ENCODE results near the gene MATN3.
A peak's percentile ranks its signal among the peaks of the same experiment; 100 is the strongest.
"Not testable (repeated sequence)": the region's sequence is repeated elsewhere in the genome, so short reads cannot be mapped to it uniquely, and the experiment has no call there.

MATN3 gene

DNA sequence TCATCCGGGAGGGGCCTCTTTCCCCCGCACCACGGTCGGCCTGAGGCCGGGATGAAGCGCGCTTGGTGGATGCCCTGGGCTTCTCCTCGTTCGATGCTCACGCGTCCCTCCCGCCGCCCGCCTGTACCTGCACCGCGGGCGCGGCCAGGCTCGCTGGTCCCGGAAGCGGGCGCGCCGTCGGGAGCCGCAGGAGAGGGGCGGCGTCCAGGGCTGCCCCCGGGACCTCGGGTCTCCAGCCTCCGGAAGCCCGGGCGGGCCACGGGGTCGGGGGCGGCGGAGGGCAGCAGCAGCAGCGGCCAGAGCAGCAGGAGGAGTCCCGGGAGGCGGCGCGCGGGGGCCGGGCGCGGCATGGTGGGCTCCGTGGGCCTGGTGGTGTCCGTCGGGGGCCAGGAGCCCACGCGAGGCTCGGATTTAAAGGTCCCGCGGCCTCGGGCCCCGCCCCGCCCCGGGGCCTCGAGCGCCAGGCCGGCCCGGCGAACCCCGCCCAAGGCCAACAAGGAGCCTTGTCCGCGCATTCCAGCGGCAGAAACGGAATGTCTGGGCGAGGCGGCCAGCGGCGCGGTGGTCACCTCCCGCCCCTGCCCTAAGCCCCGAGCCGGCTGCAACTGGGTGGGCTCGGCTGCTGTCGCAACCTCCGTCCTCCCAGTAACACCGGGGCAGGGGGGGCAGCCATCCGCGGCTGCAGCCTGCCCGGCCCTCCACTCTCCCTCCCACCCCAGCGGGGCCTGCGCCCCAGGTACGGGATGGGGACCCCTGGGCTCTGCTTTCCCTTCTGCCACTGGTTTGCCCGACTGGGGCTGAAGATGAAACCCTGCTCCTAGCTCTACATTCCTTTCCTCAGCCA lies at the start of gene MATN3:
Gene MATN3, minus strand, starts transcription at position 387 of the 844 bp plus-strand sequence. Its CDS starts 37 bp downstream, at position 350.
- no peak for DNase-seq (ENCODE audit: low read depth in 2 of 2)

DNA sequence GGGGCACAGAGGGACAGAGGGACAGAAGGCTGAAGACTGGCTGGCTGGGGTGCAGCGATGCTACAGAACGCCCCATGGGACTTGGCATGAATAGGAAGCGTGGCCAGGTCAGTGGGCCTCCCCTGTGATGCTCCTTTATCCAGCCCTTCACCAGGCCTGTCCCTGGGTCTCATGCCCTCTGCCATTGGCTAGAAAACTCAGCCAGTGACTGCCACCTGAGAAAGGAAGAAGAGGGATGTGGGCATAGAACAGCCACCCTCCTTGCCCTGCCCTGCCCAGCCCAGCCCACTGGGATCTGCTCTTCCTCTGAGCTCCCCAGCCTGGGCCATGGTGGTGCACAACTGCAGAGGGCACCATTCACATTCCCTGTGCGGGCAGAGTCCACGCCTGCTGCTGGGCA lies 49.5 kb upstream of the MATN3 start:
- no peak for DNase-seq (ENCODE audit: low read depth in 2 of 2)

GRCh38 chr2:20061476-20061875 lies 49.0 kb upstream of the MATN3 start:
- DNase-seq (ENCODE audit: low read depth in 2 of 2): no peak

GRCh38 chr2:20060106-20060505 lies 47.6 kb upstream of the MATN3 start:
- DNase-seq (ENCODE audit: low read depth in 2 of 2): no peak

DNA sequence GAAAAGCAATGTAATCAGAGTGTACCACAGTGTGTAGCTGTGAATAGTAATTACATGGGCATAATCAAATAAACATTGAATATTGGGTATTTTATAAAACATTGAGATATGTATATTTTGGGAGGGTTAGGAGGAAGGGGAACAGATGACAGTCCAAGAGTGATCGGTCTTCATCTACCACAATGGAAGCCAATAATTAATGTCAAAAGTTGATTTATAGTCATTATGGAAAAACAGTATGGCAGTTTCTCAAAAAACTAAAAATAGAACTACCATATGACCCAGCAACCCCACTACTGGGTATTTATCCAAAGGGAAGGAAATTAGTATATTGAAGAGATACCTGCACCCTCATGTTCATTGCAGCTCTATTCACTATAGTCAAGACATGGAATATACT lies 44.8 kb upstream of the MATN3 start:
- DNase-seq (ENCODE audit: low read depth in 2 of 2): no peak

DNA sequence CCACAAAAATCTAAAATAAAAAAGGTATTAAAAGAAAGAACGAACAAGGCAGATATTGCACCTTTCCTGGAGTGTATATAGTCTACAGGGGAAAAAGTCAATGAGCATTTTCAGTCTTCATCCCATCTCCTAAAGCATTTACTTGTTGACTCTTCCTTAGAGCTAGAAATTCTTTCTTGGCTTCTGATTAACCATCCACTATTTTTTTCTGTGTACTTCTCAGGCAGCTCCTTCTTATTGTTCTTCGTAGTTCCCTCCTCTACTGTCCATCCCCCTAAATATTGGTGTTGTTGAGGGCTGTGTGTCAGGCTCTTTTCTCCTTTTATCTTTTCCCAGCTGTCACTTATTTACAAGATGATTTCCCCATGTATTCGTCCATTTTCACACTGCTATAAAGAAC lies 42.5 kb upstream of the MATN3 start:
- DNase-seq (ENCODE audit: low read depth in 2 of 2): no peak

GRCh38 chr2:20054119-20054518 lies 41.7 kb upstream of the MATN3 start:
- DNase-seq (ENCODE audit: low read depth in 2 of 2): no peak

DNA sequence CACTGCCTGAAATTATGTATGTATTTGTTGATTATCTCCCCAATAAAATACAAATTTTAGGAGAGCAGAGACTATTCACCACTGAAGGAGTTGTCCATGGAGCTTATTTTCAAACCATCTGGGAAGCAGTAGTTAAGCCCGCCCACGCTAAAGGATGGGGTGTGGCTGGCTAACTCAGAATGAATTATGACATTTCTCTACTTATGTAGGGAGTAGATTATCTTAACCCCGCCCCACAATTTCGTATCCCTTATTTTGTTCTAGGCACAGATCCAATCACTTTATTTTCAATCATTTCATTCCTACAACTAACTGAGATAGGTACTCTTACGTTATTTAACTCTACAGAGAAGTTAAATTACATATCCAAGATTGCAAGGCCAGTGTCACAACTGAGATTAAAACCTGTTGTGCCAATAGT lies 40.4 kb upstream of the MATN3 start:
- DNase-seq (ENCODE audit: low read depth in 2 of 2): no peak

DNA sequence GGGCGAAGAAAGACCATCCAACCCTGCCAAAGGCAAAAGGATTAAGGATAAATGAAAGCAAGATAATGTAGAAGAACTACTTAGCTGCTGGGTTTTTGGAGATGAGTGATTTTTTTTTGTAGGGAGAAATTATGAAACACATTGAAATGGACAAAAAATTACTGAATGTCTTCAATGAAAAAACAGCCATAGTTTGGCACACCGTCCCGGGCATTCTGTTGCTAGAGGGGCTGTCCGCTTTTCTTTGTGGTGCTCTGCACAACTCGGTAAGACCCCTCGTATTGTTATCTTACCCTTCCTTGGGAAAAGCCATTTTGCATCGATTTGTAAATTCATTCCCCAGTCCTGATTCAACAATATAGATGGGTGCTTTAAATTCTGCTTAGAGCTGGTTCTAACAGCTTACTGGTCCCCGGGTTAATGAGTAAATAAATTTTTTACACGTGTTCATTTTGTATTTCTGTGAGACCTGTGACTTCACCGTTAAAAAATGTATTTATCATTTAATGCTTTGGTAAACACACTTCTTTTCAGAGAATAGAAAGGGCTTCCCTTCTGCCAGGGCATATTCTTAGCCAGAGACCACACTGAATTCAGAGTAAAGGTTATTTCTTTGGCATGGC lies 39.9 kb upstream of the MATN3 start:
- DNase-seq (ENCODE audit: low read depth in 2 of 2): no peak

- peak; percentile 92 to 93 for DNase-seq (ENCODE audit: low read depth in 2 of 2)
Observed at GRCh38 chr2:20051532-20052228, 39.2 kb upstream of the MATN3 start, which contains the start of gene LAPTM4A. TSS of gene LAPTM4A (minus strand) at chr2:20051628. CDS start at chr2:20051520, 108 bp downstream.

GRCh38 chr2:20050646-20051531 lies 38.4 kb upstream of the MATN3 start:
- DNase-seq (ENCODE audit: low read depth in 2 of 2): no peak

- no peak for DNase-seq (ENCODE audit: low read depth in 2 of 2)
Observed at GRCh38 chr2:20050104-20050645, 37.7 kb upstream of the MATN3 start.

GRCh38 chr2:20049637-20050036 lies 37.2 kb upstream of the MATN3 start:
- no peak for DNase-seq (ENCODE audit: low read depth in 2 of 2)

DNA sequence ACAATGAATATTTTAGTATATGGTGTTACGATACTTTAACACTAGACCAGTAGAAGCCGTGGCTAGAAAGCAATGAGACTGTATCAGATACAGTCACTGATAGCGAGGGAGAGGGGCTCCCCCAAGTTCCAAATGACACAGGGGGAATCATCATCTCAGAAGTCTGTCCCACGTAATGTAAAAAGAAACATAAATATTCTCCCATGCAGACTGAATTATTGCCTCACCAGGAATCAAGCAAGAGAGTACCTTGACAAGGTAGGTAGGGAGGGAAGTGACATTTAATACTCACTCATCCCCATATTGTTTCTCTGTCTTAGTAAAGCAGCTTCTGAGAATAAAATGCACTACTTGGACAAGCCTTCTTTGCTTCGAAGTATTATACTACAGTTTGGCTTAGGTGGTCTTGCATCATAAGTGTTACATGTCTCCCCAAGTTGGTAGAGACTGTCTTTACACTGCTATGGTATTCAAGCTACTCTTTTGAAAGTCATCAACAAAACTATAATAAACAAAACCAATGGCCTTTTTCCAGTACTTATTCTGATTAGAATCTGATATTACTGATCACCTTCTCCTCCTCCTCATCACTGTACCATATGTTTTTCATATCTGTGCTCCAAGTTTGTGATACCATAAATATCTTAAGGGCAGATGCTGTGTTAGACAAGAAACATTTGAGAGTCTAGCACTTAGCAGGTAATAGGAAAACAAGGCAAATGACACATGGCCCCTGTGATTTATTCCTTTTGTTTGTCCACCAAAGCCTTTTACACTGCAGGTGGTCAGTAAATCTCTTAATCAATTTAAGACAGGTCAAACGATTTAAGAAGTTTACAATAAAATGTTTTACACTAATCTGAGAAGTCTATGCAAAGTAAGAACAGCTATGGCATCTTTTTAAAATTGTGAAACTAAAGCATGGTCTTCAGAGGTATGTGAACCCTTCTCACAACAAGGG lies 36.3 kb upstream of the MATN3 start:
- DNase-seq (ENCODE audit: low read depth in 2 of 2): no peak

DNA sequence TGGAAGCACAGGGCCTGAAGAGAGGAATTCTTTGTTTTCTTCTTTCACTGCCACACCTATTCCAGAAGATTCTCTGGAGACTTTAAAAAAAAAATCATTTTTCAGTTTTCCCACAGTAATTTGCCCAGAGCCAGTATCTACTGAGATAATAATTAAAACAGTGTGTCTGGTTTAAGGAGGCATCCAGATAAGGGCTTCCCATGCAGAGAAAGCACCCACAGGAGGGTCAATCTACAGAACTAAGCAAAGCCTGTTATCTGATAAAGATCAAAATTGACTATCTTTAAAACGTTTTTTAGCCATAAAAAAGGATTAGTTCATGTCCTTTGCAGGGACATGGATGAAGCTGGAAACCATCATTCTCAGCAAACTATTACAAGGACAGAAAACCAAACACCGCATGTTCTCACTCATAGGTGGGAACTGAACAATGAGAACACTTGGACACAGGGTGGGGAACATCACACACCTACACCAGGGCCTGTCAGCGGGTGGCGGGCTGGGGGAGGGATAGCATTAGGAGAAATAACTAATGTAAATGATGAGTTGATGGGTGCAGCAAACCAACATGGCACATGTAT lies 33.3 kb upstream of the MATN3 start:
- DNase-seq (ENCODE audit: low read depth in 2 of 2): not testable (repeated sequence)

DNA sequence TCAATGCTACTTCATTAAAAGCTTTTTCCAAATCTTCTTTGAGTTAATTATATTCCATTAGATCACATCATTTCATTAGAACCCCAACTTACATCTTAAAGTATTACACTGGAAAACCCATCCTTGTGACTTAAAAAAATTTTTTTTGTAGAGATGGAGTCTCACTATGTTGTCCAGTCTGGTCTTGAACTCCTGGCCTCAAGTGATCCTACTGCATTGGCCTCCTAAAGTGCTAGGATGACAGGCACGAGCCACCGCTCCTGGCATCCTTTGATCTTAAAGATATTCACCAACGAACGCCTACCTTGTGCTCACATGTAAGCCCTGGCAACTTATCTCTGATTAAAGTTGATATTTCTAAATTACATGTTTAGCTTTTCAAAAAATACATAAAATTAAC lies 32.3 kb upstream of the MATN3 start:
- no peak for DNase-seq (ENCODE audit: low read depth in 2 of 2)

DNA sequence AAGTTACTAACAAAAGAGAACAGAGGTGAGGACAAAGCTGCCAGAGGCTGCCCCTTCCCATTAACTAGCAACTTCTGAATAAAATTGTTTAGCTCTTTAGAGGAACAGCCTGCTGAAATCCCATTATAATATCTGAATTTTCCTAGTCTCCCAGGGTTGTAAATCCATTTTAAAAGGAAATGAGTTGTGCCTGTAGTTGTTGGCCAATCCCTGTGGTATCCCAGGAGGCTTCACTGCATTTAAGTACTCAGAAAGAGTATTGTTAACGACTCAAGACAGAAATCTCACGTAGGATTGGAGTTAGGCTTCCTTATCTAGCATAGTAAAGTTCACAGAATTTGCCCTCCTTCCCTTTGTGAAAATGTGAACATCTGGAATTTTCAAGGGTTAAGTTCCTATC lies 30.1 kb upstream of the MATN3 start:
- DNase-seq (ENCODE audit: low read depth in 2 of 2): no peak

- DNase-seq (ENCODE audit: low read depth in 2 of 2): no peak
Observed at GRCh38 chr2:20040489-20041172, 28.2 kb upstream of the MATN3 start.

DNA sequence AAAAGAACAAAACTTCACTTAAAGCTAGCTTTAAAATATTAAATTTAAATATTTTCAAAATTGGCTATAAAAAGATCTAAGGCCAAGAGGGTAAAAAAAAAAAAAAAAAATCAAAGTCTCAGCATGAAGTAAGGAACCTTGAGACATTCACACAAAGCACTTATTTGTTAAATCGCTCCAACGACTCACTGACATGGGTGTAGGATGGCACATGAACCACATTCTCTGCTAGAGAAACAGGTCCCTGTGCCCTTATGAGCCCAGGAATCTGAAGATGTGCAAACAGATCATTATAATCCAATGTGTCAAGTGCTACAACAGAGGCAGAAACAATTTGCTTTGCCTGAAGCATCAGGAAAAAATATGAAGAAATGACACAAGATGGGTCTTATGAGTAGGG lies 25.2 kb upstream of the MATN3 start:
- DNase-seq (ENCODE audit: low read depth in 2 of 2): no peak

Measured in stimulated activated CD4-positive, alpha-beta T cell treated with anti-CD3 and anti-CD28 coated beads, Interleukin-12 subunit alpha, Interleukin-12 subunit beta, amount 100 ng/mL, for 24 hours (primary cell).